Astrocyte (in vitro differentiated cells and primary cell): ENCODE results near the gene ADGRG2. TPM values are rescaled to one million over a fixed set of nuclear protein-coding genes. Genes with fewer than 3 reads are reported as not detected.

Experiments used
- DNase-seq: peaks from one replicate; pipeline ENCODE4 v3.0.0-alpha.2; 2010; ENCODE audit warnings: low read depth
- FAIRE-seq: peaks from 2 replicates; lab custom pipeline; 2011; peaks lifted over from hg19 to GRCh38; lab: Jason Lieb, UNC
- H2AFZ ChIP-seq: 2 replicates; pipeline ENCODE4 v1.6.0; 2012; ENCODE audit warnings: low read depth, low read length, inconsistent platforms
- H3K27ac ChIP-seq: 2 replicates; pipeline ENCODE4 v1.5.1; 2011; ENCODE audit warnings: low read depth, low read length, inconsistent platforms
- H3K27me3 ChIP-seq: 2 replicates; pipeline ENCODE4 v1.6.0; 2011; ENCODE audit warnings: low read length, inconsistent platforms; ENCODE audit not compliant: insufficient read depth
- H3K36me3 ChIP-seq: 2 replicates; pipeline ENCODE4 v1.5.1; 2011; ENCODE audit warnings: low read length, inconsistent platforms; ENCODE audit not compliant: insufficient read depth
- H3K4me1 ChIP-seq: 2 replicates; pipeline ENCODE4 v1.5.1; 2011; ENCODE audit warnings: low read length, inconsistent platforms; ENCODE audit not compliant: insufficient read depth
- H3K4me2 ChIP-seq: 2 replicates; pipeline ENCODE4 v1.6.0; 2012; ENCODE audit warnings: low read length, inconsistent platforms
- H3K4me3 ChIP-seq: 2 replicates; pipeline ENCODE4 v1.5.1; 2011; ENCODE audit warnings: low read depth, mild to moderate bottlenecking, low read length, inconsistent platforms; ENCODE audit not compliant: insufficient read depth
- H3K79me2 ChIP-seq: 2 replicates; pipeline ENCODE4 v1.6.0; 2012; ENCODE audit warnings: mild to moderate bottlenecking, low read length, inconsistent platforms; ENCODE audit not compliant: insufficient read depth
- H3K9ac ChIP-seq: 2 replicates; pipeline ENCODE4 v1.6.0; 2012; ENCODE audit warnings: mild to moderate bottlenecking, low read length, inconsistent platforms
- H3K9me3 ChIP-seq: 2 replicates; pipeline ENCODE4 v1.5.1; 2012; ENCODE audit warnings: low read depth, mild to moderate bottlenecking, low read length, inconsistent platforms; ENCODE audit not compliant: insufficient read depth
- H4K20me1 ChIP-seq: 2 replicates; pipeline ENCODE4 v1.6.0; 2012; ENCODE audit warnings: low read length, inconsistent platforms; ENCODE audit not compliant: insufficient read depth
- H3K27ac Mint-ChIP-seq: one replicate; pipeline ENCODE4 v1.8.0; 2021; ENCODE audit warnings: mild to moderate bottlenecking, mixed read lengths; ENCODE audit not compliant: unreplicated experiment
- H3K27me3 Mint-ChIP-seq: one replicate; pipeline ENCODE4 v1.8.0; 2021; ENCODE audit warnings: low read depth, mixed read lengths; ENCODE audit not compliant: unreplicated experiment
- H3K36me3 Mint-ChIP-seq: one replicate; pipeline ENCODE4 v1.8.0; 2021; ENCODE audit warnings: low read depth, mixed read lengths; ENCODE audit not compliant: unreplicated experiment
- H3K4me1 Mint-ChIP-seq: one replicate; pipeline ENCODE4 v1.8.0; 2021; ENCODE audit warnings: low read depth, mixed read lengths; ENCODE audit not compliant: unreplicated experiment
- H3K4me3 Mint-ChIP-seq: one replicate; pipeline ENCODE4 v1.8.0; 2021; ENCODE audit warnings: mild to moderate bottlenecking, moderate library complexity, mixed read lengths; ENCODE audit not compliant: unreplicated experiment
- H3K9me3 Mint-ChIP-seq: one replicate; pipeline ENCODE4 v1.8.0; 2021; ENCODE audit warnings: mild to moderate bottlenecking, mixed read lengths; ENCODE audit not compliant: unreplicated experiment
- CTCF ChIP-seq: IDR thresholded peaks from 2 replicates; pipeline ENCODE4 v1.5.1; 2011; ENCODE audit warnings: low read depth, mild to moderate bottlenecking, inconsistent platforms, low read length, moderate library complexity; ENCODE audit not compliant: insufficient read depth
- EZH2 ChIP-seq: IDR thresholded peaks from 2 replicates; pipeline ENCODE4 v1.6.1; 2012; ENCODE audit warnings: mild to moderate bottlenecking, low read length, inconsistent platforms; ENCODE audit not compliant: insufficient read depth
- total RNA-seq: library from RNA; stranded (reverse); gene quantifications from 2 replicates; pipeline ENCODE4 v1.2.1, GENCODE V29; 2021

Gene ADGRG2
- total RNA-seq, 1 donor from 2014 or later, result 0.09 TPM

- no peak for FAIRE-seq
- DNase-seq, result no peak
- H3K4me2 ChIP-seq, result peak overlapping the region; percentile 70
- no peaks in the 10 kb centered on the region for H3K9me3 ChIP-seq
- Mint-ChIP-seq H3K36me3 (no peaks in the 10 kb centered on the region), H3K4me1 (no peaks in the 10 kb centered on the region), H3K4me3 (peak overlapping the region; percentile 73), H3K27me3 (peaks cover 41% of the 10 kb centered on the region), H3K27ac (no peak overlapping the region), H3K9me3 (no peaks in the 10 kb centered on the region)
- no peaks in the 10 kb centered on the region for H3K4me1 ChIP-seq
- H3K79me2 ChIP-seq, result no peaks in the 10 kb centered on the region
- no peak overlapping the region for H3K4me3 ChIP-seq
- H3K27me3 ChIP-seq, result peaks cover 24% of the 10 kb centered on the region
- TF ChIP-seq EZH2 (peak; percentile 18), CTCF (no peak)
- no peaks in the 10 kb centered on the region for H4K20me1 ChIP-seq
- no peak overlapping the region for H3K9ac ChIP-seq
- H3K27ac ChIP-seq, result no peak overlapping the region
- H2AFZ ChIP-seq, result no peak overlapping the region
- H3K36me3 ChIP-seq, result no peaks in the 10 kb centered on the region
Observed at GRCh38 chrX:19122641-19123009, 357 bp upstream of the ADGRG2 start.

DNA sequence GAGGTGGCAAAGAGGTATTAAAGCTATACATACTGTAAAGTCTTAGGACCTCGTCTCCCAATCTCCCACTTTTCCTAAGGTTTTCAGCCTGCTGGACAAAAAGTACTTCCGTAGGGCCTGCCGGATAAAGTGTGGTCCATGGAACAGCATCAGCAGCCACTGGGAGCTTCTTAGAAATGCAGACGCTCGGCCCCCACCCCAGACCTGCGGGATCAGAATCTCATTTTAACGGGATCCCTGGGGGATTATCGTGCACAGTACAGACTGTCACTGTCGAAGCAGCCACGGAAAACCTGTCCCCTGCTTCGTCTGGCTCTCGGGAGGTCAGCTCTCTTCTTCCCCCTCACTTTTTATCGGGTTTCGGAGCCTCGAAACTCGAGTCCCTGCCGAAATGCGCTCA, 802 bp downstream of the ADGRG2 start:
- Histone ChIP-seq H3K79me2 (no peaks in the 10 kb centered on the region), H2AFZ (no peak overlapping the region), H3K4me3 (no peak overlapping the region), H3K27me3 (peaks cover 24% of the 10 kb centered on the region), H4K20me1 (no peaks in the 10 kb centered on the region), H3K4me1 (no peaks in the 10 kb centered on the region), H3K4me2 (peak overlapping the region; percentile 70), H3K36me3 (no peaks in the 10 kb centered on the region), H3K9me3 (no peaks in the 10 kb centered on the region), H3K27ac (no peak overlapping the region), H3K9ac (no peak overlapping the region)
- TF ChIP-seq EZH2 (no peak), CTCF (no peak)
- H3K4me3 Mint-ChIP-seq, result no peak overlapping the region
- peaks cover 38% of the 10 kb centered on the region for H3K27me3 Mint-ChIP-seq
- H3K27ac Mint-ChIP-seq, result no peak overlapping the region
- no peaks in the 10 kb centered on the region for H3K36me3 Mint-ChIP-seq
- H3K9me3 Mint-ChIP-seq, result no peaks in the 10 kb centered on the region
- DNase-seq (no peak), FAIRE-seq (no peak)
- no peaks in the 10 kb centered on the region for H3K4me1 Mint-ChIP-seq

DNA sequence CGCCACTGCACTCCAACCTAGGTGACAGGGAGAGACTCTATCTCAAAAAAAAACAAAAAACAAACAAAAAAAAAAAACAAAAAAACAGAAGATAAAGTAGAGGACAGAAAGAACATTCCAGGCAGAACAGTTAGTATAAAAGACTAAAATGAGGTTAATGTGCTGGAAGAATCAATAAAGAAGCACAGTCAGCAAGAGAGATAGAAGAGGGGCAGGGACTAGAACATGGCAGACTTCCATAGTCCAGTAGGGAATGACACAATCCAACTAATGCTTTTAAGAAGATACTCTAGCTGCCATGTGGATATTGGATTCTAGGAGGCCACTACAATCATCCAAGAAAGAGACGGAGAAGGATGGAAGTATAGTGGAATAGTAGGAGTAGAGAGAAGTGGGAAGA, 11.6 kb downstream of the ADGRG2 start:
- Histone ChIP-seq H4K20me1 (no peaks in the 10 kb centered on the region), H3K36me3 (no peaks in the 10 kb centered on the region), H3K79me2 (no peaks in the 10 kb centered on the region), H3K27ac (no peak overlapping the region), H2AFZ (no peak overlapping the region), H3K9ac (no peak overlapping the region), H3K4me2 (no peak overlapping the region), H3K4me1 (no peaks in the 10 kb centered on the region), H3K4me3 (no peak overlapping the region), H3K9me3 (no peaks in the 10 kb centered on the region), H3K27me3 (no peaks in the 10 kb centered on the region)
- FAIRE-seq (no peak), DNase-seq (no peak)
- Mint-ChIP-seq H3K9me3 (peaks cover 4% of the 10 kb centered on the region), H3K27me3 (peaks cover 8% of the 10 kb centered on the region), H3K4me1 (no peaks in the 10 kb centered on the region), H3K27ac (no peak overlapping the region), H3K4me3 (no peak overlapping the region), H3K36me3 (no peaks in the 10 kb centered on the region)
- no peak for TF ChIP-seq CTCF
- no peak for TF ChIP-seq EZH2
